ENCODE results near the gene P2RX4. TPM values are rescaled to one million over a fixed set of nuclear protein-coding genes. Genes with fewer than 3 reads are reported as not detected.

P2RX4 gene
- total RNA-seq, 1 donor from 2014 or later: 26.5 TPM

DNA sequence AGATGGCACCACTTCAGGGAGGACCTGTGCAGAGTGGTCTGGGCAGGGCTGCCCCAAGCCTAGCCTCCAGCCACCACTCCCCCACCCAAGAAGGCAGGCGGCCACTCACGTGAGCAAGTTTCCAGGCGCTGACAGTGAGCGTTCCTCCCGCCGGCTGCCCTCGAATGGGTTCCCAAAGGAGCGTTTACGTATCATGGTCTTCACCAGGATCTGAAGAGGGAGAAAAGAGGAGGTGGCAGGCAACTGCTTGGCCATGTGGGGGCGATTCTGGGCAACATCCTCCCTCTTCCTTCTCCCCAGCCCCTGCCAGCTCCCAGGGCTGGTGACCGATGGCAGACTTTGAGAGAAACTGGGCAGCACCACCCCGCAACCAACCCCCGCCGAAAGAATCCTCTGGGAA lies 35.1 kb downstream of the P2RX4 start:
- Histone ChIP-seq H3K27ac (no peak overlapping the region), H3K36me3 (peaks cover 0 to 38% of the 10 kb centered on the region in 2 donors), H3K27me3 (no peaks in the 10 kb centered on the region), H3K4me1 (peaks cover 13% of the 10 kb centered on the region), H3K9me3 (no peaks in the 10 kb centered on the region), H3K4me3 (no peak overlapping the region)
- TF ChIP-seq POLR2A (IDR thresholded peaks at IDR 0.05) (no peak), POLR2AphosphoS5 (IDR thresholded peaks at IDR 0.05; ENCODE audit: insufficient read depth in 1 of 2, low read depth in 1 of 2) (no peak)
- TF ChIP-seq, protein P1, sequence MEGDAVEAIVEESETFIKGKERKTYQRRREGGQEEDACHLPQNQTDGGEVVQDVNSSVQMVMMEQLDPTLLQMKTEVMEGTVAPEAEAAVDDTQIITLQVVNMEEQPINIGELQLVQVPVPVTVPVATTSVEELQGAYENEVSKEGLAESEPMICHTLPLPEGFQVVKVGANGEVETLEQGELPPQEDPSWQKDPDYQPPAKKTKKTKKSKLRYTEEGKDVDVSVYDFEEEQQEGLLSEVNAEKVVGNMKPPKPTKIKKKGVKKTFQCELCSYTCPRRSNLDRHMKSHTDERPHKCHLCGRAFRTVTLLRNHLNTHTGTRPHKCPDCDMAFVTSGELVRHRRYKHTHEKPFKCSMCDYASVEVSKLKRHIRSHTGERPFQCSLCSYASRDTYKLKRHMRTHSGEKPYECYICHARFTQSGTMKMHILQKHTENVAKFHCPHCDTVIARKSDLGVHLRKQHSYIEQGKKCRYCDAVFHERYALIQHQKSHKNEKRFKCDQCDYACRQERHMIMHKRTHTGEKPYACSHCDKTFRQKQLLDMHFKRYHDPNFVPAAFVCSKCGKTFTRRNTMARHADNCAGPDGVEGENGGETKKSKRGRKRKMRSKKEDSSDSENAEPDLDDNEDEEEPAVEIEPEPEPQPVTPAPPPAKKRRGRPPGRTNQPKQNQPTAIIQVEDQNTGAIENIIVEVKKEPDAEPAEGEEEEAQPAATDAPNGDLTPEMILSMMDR (IDR thresholded peaks at IDR 0.05): no peak
- intact Hi-C loops (cut with DNase I): no loop called here
- DNase-seq (ENCODE audit: extremely low spot score in 2 of 2): no peak

DNA sequence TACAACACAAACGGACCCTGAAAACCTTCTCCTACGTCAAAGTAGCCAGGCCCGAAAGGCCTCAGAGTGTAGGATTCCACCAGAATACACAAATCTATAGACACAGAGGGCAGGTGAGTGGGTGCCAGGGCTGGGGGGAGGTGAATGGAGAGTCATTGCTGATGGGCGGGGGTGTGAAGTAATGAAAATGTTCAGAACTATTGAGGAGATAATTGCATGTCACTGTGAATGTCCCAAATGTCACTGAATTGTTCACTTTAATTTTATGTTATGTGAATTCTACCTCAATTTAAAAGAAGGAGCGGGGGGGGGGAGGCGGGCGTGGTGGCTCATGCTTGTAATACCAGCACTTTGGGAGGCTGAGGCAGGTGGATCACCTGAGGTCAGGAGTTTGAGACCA lies 36.0 kb downstream of the P2RX4 start:
- no peak for TF ChIP-seq POLR2A (IDR thresholded peaks at IDR 0.05)
- TF ChIP-seq, protein P1 (IDR thresholded peaks at IDR 0.05): no peak
- no peak for TF ChIP-seq POLR2AphosphoS5 (IDR thresholded peaks at IDR 0.05; ENCODE audit: insufficient read depth in 1 of 2, low read depth in 1 of 2)
- no peak overlapping the region for H3K4me3 ChIP-seq
- H3K27me3 ChIP-seq: no peaks in the 10 kb centered on the region
- no peaks in the 10 kb centered on the region for H3K9me3 ChIP-seq
- H3K36me3 ChIP-seq: peaks cover 0 to 47% of the 10 kb centered on the region in 2 donors
- intact Hi-C loops (cut with DNase I): no loop called here
- no peak for DNase-seq (ENCODE audit: extremely low spot score in 2 of 2)
- H3K27ac ChIP-seq: no peak overlapping the region
- H3K4me1 ChIP-seq: peaks cover 9% of the 10 kb centered on the region

DNA sequence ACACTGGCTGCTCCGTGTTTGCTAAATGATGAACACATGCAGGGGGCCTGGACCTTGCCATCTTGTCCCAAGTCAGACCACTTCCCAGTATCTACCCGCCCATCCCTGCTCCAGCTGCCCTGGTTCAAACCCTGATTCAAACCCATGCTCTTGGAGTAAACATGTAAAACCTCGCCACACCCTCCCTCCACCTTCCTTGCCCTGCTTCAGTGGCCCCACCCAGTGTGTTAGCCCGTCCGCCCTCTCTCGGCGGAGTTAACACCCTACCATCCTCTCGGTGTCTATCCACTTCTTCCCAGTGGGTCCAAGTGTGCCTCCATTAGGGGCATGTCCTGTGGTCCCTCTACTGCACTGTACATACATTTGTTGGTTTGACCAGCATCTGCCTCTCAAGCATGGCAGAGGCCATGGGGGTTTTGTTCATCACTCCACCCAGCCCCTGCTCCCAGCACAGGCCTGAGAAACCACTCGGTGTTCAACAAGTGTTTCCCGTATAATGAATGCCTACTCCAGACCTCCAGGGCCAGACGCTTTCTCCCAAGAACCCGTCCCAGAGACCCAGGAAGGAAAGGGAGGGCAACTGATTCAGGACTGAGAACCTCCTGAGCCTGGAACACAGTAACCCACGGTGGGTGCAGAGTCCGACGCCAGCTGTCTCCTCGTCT lies 37.1 kb downstream of the P2RX4 start:
- Histone ChIP-seq H3K4me1 (no peaks in the 10 kb centered on the region), H3K9me3 (no peaks in the 10 kb centered on the region), H3K36me3 (peaks cover 0 to 53% of the 10 kb centered on the region in 2 donors), H3K27ac (no peak overlapping the region), H3K4me3 (no peak overlapping the region), H3K27me3 (no peaks in the 10 kb centered on the region)
- DNase-seq (ENCODE audit: extremely low spot score in 2 of 2): no peak
- no peak for TF ChIP-seq POLR2AphosphoS5 (IDR thresholded peaks at IDR 0.05; ENCODE audit: insufficient read depth in 1 of 2, low read depth in 1 of 2)
- TF ChIP-seq, protein P1 (IDR thresholded peaks at IDR 0.05): no peak
- intact Hi-C loops (cut with DNase I): no loop called here

DNA sequence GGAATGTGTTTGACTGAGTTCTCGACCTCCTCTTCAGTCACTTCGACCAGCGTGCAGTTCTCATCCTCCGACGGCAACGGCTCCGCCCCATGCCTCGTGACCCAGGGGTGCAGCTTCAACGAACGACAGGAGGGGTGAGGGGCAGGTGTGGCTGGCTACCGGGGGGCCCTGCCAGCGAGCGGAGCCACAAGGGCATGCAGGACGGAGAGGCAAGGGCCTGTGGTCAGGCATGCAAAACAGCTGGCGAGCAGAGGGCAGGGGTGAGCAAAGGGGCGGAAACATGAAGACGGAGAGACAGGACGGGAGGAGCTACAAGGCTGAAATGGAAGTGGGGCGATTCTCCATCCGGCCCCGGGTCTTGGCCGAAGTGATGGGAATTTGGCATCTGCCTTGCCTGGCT lies 38.7 kb downstream of the P2RX4 start:
- intact Hi-C loops (cut with DNase I): no loop called here
- Histone ChIP-seq H3K4me1 (no peaks in the 10 kb centered on the region), H3K4me3 (no peak overlapping the region), H3K9me3 (no peaks in the 10 kb centered on the region), H3K27ac (no peak overlapping the region), H3K27me3 (no peaks in the 10 kb centered on the region), H3K36me3 (peaks cover 0 to 65% of the 10 kb centered on the region in 2 donors)
- DNase-seq (ENCODE audit: extremely low spot score in 2 of 2): no peak
- no peak for TF ChIP-seq POLR2AphosphoS5 (IDR thresholded peaks at IDR 0.05; ENCODE audit: insufficient read depth in 1 of 2, low read depth in 1 of 2)
- TF ChIP-seq POLR2A (IDR thresholded peaks at IDR 0.05): no peak
- TF ChIP-seq, protein P1 (IDR thresholded peaks at IDR 0.05): no peak

DNA sequence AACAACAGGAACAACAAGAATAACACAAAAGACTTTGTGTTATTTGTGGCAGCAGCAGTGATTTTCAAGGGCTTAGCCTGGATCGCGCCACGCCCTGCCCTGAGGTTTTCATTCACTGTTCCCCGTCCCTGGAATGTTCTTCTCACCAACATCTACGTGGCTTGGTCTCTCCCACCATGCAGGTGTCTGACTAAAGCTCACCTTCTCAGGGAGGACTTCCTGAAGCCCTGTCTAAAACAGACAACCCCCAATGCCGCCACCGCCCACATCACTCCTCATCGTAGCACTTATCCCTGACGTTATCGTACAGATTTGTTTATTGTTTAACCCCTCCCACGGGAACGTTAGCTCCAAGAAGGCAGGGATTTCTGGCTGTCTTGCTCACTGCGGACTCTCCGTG lies 40.4 kb downstream of the P2RX4 start:
- Histone ChIP-seq H3K36me3 (peaks cover 0 to 64% of the 10 kb centered on the region in 2 donors), H3K4me1 (no peaks in the 10 kb centered on the region), H3K27me3 (no peaks in the 10 kb centered on the region), H3K9me3 (no peaks in the 10 kb centered on the region), H3K27ac (no peak overlapping the region), H3K4me3 (no peak overlapping the region)
- DNase-seq (ENCODE audit: extremely low spot score in 2 of 2): no peak
- TF ChIP-seq POLR2AphosphoS5 (IDR thresholded peaks at IDR 0.05; ENCODE audit: insufficient read depth in 1 of 2, low read depth in 1 of 2): no peak
- TF ChIP-seq POLR2A (IDR thresholded peaks at IDR 0.05): no peak
- TF ChIP-seq, protein P1 (IDR thresholded peaks at IDR 0.05): no peak
- intact Hi-C loops (cut with DNase I): no loop called here
